Measurements from ENCODE around the gene PRPS1L1.

PRPS1L1 gene

DNA sequence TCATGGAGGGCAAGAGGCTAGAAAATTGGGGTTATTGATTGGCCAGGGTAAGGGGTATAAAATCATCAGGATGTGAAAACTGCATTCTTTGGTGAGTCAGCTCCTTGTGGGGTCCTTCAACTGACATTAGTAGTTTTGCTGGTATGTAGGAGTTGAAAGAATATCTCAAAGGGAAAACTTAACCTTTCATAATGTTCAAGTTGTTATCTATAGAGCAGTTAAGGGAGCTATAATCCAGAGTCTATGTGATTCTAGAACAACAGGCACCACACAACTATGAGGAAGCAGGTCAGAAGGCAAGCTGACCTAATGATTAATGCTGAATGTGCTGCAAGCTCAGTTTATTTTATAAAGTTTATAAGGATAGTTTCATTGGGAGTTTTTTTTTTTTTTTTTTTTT lies 13.7 kb downstream of the PRPS1L1 start:
- no peak for DNase-seq (ENCODE audit: low spot score)

GRCh38 chr7:18004372-18004771 lies 23.3 kb downstream of the PRPS1L1 start:
- no peak for DNase-seq (ENCODE audit: low spot score)

GRCh38 chr7:18003286-18003994 lies 24.2 kb downstream of the PRPS1L1 start:
- DNase-seq (ENCODE audit: low spot score) = no peak

GRCh38 chr7:17998692-17999091 lies 29.0 kb downstream of the PRPS1L1 start:
- no peak for DNase-seq (ENCODE audit: low spot score)

DNA sequence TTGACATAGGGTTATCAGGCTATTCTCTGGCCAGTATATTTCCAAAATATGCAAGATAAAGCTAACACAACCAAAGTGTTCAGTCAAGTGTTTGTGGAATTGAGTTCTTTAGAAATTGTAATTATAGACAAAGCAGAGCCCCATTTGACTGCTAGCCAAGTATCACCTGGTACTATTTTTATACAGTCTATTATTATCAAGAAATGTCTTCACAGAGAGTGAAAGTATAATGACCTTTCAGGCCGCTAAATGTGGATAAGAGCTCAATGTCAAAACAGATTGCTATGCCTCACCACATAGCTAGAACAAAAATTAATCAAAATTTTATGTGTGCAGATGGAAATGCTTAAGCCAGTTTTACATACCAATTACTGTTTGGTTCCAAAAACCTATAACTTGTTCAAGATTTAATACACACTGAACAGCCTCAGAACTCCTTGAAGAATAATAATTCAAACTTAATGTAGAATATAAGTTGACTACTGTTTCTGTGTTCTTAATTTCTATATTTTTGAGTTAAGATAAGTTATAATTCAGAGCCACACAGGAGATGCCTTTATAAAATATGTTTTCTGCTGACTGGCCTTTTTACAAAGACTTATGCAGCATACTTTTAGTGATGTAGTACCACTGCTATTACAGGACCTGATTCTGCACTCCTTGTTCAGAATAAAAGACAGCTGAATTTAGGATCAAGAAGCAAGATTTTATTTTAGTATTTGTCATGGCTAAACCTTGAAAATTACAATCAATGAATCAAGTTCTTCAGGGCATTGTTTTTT lies 31.0 kb downstream of the PRPS1L1 start:
- DNase-seq (ENCODE audit: low spot score) = no peak

GRCh38 chr7:17996040-17996439 lies 31.6 kb downstream of the PRPS1L1 start:
- DNase-seq (ENCODE audit: low spot score) = no peak

DNA sequence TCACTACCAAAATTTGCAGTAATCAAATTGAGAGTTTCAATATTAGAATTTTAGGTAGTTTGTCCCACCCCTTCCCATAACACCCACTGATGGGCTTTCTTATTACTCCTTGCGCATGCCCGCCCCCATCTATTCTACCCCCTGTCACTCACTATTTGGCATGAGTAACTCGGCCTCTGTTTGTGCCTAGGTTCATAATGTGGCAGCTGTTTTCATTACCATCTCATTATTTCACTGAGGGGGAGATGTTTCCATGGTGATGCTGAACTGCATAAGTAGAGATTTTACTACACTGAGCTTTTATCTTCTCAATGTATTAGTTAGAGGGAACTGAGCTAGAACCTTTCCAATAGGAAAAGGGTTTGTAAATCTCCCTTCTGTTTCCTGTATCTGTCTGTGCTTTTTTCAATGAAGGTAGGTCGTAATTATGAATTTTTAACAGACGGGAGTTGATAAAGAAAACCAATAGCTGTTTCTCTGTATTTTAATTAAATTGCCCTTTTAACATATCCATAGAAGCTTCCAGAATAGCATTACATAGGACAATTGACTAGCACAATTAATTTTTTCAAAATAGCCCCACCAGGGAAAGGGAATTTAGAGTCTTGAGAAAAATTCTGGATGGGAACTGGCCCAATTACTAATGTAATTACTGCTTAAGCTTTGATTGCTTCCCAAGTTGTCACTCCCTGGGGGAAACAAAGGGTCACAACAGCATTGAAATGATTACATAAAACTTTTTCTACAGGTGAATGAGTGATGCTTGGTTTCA lies 33.4 kb downstream of the PRPS1L1 start:
- DNase-seq (ENCODE audit: low spot score) = no peak

DNA sequence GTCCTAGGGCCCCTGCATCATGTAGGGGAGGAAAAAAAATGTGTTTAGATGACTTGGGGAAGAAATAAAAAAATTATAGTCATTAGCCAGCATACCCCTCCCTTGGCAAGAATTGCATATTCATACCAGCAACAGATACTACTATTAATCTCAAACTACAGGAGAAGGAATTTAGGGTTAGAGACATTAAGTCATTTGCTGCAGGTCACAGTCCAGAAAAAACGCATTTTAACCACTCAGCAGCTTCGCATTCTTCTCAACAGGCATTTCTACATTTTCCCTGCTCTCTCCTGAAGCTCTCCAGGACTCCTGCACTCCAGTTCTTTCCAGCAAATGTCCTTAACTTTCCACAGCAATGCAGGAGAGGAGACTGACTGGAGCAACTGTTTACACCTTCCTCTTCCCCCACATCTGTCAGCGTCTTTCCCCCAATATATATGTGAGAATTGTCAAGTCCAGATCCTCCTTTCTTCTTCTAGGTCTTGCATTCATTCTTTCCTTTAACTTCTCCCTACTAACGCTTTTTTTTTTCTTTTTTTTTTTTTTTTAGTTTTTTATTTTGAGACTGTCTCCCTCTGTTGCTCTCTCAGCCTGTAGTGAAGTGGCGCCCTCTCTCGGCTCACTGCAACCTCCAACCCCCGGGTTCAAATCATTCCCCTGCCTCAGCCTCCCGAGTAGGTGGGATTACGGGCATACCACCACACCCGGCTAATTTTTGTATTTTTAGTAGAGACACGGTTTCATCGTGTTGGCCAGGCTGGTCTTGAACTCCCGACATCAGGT lies 35.6 kb downstream of the PRPS1L1 start:
- DNase-seq (ENCODE audit: low spot score) = no peak

DNA sequence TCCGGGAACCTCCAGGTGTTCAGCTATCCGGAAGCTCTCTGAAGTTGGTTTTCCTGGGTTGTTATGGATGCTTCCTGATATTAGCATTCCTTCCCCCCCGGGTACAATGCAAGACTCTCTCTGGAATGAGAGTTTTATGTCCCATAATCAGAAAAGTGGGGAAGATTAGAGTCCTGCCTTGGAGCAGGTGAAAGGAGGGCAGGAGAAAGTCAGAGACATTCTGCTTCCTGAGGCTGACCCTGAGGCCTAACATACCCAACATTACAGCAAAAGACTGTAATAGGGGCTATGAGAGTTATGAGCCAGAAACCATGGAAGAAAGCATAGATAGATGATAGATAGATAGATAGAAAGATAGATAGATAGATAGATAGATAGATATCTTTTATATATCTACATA lies 36.9 kb downstream of the PRPS1L1 start:
- no peak for DNase-seq (ENCODE audit: low spot score)

DNA sequence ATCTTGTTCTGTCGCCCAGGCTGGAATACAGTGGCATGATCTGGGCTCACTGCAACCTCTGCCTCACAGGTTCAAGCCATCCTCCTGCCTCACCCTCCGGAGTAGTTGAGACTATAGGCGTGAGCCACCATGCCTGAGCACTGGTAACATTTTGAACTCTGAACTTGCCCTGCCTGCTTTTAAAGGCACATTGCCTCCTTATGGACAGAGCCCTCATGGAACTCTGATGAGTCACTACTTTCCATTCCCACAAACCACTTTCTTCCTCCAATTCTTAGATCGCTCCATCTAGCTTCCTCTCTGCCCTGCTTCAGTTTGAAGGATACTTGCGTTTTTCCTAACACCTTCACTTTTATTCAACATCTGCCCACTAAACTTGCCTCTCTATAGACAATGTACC lies 38.1 kb downstream of the PRPS1L1 start:
- no peak for DNase-seq (ENCODE audit: low spot score)

- no peak for DNase-seq (ENCODE audit: low spot score)
These were observed 38.8 kb downstream of the PRPS1L1 start for GRCh38 chr7:17988858-17989257.

DNA sequence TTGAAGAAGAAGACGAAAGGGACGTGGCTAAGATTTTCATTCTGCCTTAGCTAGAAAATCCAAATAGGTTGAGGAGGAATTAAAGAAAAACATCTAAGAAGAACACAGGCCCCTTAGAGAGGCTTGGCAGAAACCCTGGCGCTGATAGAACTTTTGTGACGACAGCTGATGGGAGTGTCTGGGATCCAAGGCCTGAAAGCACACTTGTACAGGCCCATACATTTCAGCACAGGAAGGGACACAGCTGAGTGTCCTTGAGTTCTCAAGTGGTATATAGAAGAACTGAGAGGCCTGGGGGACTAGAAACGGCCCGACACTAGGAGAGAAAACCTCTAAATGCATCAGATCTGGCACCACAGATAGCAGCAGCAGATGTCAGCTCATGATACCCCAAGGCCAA lies 39.5 kb downstream of the PRPS1L1 start:
- DNase-seq (ENCODE audit: low spot score) = no peak

GRCh38 chr7:17986851-17987250 lies 40.8 kb downstream of the PRPS1L1 start:
- no peak for DNase-seq (ENCODE audit: low spot score)

GRCh38 chr7:17985473-17986239 lies 42.0 kb downstream of the PRPS1L1 start:
- DNase-seq (ENCODE audit: low spot score) = no peak

DNA sequence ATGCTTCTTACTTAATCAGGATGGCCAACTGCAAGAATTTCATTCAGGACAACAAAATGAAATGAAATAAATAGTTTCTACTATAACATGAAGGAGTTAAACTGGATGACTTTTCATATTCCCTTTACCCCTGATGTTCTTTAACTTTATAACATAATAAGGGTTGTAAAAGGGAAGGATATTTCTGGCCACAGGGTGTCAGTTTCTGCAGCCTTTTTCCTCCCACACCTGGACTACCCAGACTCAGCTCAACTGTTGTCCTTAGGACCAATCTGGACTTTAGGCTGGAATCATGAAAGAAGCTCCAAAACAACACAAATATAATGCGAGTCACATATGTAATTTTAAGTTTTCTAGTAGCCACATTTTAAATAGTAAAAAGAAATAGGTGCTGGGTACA lies 43.4 kb downstream of the PRPS1L1 start:
- no peak for DNase-seq (ENCODE audit: low spot score)

DNA sequence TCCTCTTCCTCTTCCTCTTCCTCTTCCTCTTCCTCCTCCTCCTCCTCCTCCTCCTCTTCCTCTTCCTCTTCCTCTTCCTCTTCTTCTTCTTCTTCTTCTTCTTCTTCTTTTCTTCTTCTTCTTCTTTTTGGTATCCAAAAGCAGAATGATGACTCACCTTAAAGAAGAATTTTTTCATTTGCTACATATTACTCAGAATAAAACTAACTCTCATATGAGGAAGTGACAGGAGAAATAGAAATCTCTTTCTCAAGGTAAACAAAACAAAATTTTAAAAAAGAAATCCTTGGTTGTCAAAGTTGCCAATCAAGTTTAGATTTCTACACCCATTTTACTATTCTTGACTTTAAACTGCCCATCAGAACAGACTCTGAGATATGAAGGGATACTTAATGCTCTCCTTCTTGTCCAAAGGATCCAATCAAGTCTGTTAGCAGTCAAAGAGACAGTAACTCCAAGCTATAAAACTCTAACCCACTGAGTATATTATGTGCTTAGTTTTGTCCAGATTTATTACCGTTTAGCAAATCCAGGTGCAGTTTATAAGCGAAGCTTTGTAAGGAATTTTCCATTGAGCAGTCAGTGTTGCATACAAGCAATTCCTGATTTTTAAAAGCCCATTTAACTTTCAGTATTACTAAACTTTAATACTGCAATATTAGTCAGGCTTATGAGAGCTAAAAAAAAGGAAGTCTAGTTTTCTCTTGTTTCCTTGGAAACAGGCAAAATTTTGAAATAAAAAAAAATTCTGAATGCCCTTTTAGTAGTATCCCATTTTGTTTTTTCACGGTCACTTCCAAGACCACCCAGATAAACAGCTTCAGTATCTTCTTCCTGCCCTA lies 44.2 kb downstream of the PRPS1L1 start:
- DNase-seq (ENCODE audit: low spot score) = no peak

- no peak for DNase-seq (ENCODE audit: low spot score)
These were observed 50.7 kb downstream of the PRPS1L1 start for GRCh38 chr7:17976952-17977351.
